IMR-90 (cell line): ENCODE results near the gene RAB31. TPM values are rescaled to one million over a fixed set of nuclear protein-coding genes. Genes with fewer than 3 reads are reported as not detected.
A peak's percentile ranks its signal among the peaks of the same experiment; 100 is the strongest.

ENCODE experiments used
- ATAC-seq: fragments of 200-7000 bp; cut with Tn5 transposase; 2 replicates; pipeline ENCODE4 v1.9.1; 2020; ENCODE audit warnings: low read depth, mild to moderate bottlenecking, moderate library complexity
- BruUV-seq: library from RNA; stranded (reverse); fragments of 400-500 nt; replicated peaks from 2 replicates; lab custom pipeline; 2021; lab: Mats Ljungman, UMichigan
- CTCF ChIA-PET: fragments of 300-600 bp; formaldehyde crosslinking; extraction: SDS; loops from one replicate; lab custom pipeline; 2021; ENCODE audit warnings: antibody characterized with exemption; lab: Yijun Ruan, JAX
- POLR2A ChIA-PET: fragments of 300-600 bp; sonication (Branson Sonifier 250); formaldehyde crosslinking; loops from one replicate; lab custom pipeline; 2022; ENCODE audit warnings: antibody characterized with exemption; ENCODE audit not compliant: unreplicated experiment; lab: Charles Lee
- DNase-seq: peaks from one replicate; pipeline ENCODE4 v3.0.0; 2013
- H2AFZ ChIP-seq: replicated peaks from 2 replicates; pipeline ENCODE3; 2013; ENCODE audit warnings: low read length, mild to moderate bottlenecking; ENCODE audit not compliant: poor library complexity
- H2AK5ac ChIP-seq: 2 replicates; pipeline ENCODE4 v1.6.1; 2013; ENCODE audit warnings: low read depth, low read length, inconsistent platforms
- H2AK9ac ChIP-seq: replicated peaks from 2 replicates; pipeline ENCODE3; 2013; ENCODE audit warnings: mild to moderate bottlenecking, low read depth, low read length, moderate library complexity; ENCODE audit not compliant: poor library complexity
- H2BK120ac ChIP-seq: 2 replicates; pipeline ENCODE4 v1.6.1; 2013; ENCODE audit warnings: low read depth, low read length, inconsistent platforms
- H2BK15ac ChIP-seq: 3 replicates; pipeline ENCODE4 v1.6.1; 2013; ENCODE audit warnings: low read depth, low read length, inconsistent platforms
- H2BK20ac ChIP-seq: 2 replicates; pipeline ENCODE4 v1.6.1; 2013; ENCODE audit warnings: low read depth, mild to moderate bottlenecking, inconsistent platforms, low read length, moderate library complexity
- H2BK5ac ChIP-seq: 2 replicates; pipeline ENCODE4 v1.6.1; 2013; ENCODE audit warnings: mild to moderate bottlenecking, low read depth, low read length, inconsistent platforms; ENCODE audit not compliant: poor library complexity, severe bottlenecking
- H3K14ac ChIP-seq: replicated peaks from 2 replicates; pipeline ENCODE4 v1.6.1; 2013; ENCODE audit warnings: low read depth, low read length, inconsistent platforms
- H3K18ac ChIP-seq: 2 replicates; pipeline ENCODE4 v1.6.1; 2013; ENCODE audit warnings: low read depth, low read length, control low read depth
- H3K23ac ChIP-seq: 2 replicates; pipeline ENCODE4 v1.6.1; 2013; ENCODE audit warnings: low read depth, low read length, inconsistent platforms
- H3K27ac ChIP-seq: 2 replicates; pipeline ENCODE4 v1.5.1; 2013; ENCODE audit warnings: mild to moderate bottlenecking, control low read depth, low read length; ENCODE audit not compliant: insufficient read depth
- H3K27me3 ChIP-seq: 2 replicates; pipeline ENCODE4 v1.6.1; 2013; ENCODE audit warnings: low read length; ENCODE audit not compliant: control insufficient read depth, insufficient read depth
- H3K36me3 ChIP-seq: 2 replicates; pipeline ENCODE4 v1.6.1; 2013; ENCODE audit warnings: low read length, mixed read lengths; ENCODE audit not compliant: control insufficient read depth, insufficient read depth
- H3K4ac ChIP-seq: 2 replicates; pipeline ENCODE4 v1.6.1; 2013; ENCODE audit warnings: low read depth, low read length, inconsistent platforms
- H3K4me1 ChIP-seq: 2 replicates; pipeline ENCODE4 v1.6.1; 2013; ENCODE audit warnings: low read length, mixed read lengths; ENCODE audit not compliant: control insufficient read depth, insufficient read depth
- H3K4me2 ChIP-seq: 2 replicates; pipeline ENCODE4 v1.6.1; 2013; ENCODE audit warnings: low read depth, mild to moderate bottlenecking, control low read depth, low read length, moderate library complexity
- H3K4me3 ChIP-seq: 2 replicates; pipeline ENCODE4 v1.5.1; 2013; ENCODE audit warnings: low read depth, mild to moderate bottlenecking, control low read depth, low read length, moderate library complexity; ENCODE audit not compliant: insufficient read depth
- H3K56ac ChIP-seq: 2 replicates; pipeline ENCODE4 v1.6.1; 2013; ENCODE audit warnings: low read length, inconsistent platforms; ENCODE audit not compliant: insufficient read depth; ENCODE audit errors: extremely low read depth
- H3K79me1 ChIP-seq, 2 experiments: 2 replicates each; pipeline ENCODE4 v1.6.1; 2013; ENCODE audit warnings: low read length in 2 of 2, inconsistent platforms in 1 of 2, low read depth in 1 of 2
- H3K9ac ChIP-seq: 2 replicates; pipeline ENCODE4 v1.6.1; 2013; ENCODE audit warnings: low read depth, low read length, control low read depth
- H3K9me1 ChIP-seq: 2 replicates; pipeline ENCODE4 v1.6.1; 2013; ENCODE audit warnings: low read length, inconsistent platforms; ENCODE audit not compliant: insufficient read depth
- H3K9me3 ChIP-seq: 2 replicates; pipeline ENCODE4 v1.6.1; 2013; ENCODE audit warnings: low read length; ENCODE audit not compliant: control insufficient read depth, insufficient read depth
- H4K20me1 ChIP-seq: 2 replicates; pipeline ENCODE4 v1.6.1; 2013; ENCODE audit warnings: low read length, inconsistent platforms; ENCODE audit not compliant: insufficient read depth
- H4K5ac ChIP-seq: 2 replicates; pipeline ENCODE4 v1.6.1; 2013; ENCODE audit warnings: mild to moderate bottlenecking, low read depth, low read length, control low read depth
- H4K8ac ChIP-seq, 2 experiments: 2 replicates each; pipeline ENCODE4 v1.6.1; 2013; ENCODE audit warnings: low read depth in 2 of 2, low read length in 2 of 2, control low read depth in 1 of 2, inconsistent platforms in 1 of 2
- H4K91ac ChIP-seq: 2 replicates; pipeline ENCODE4 v1.6.1; 2013; ENCODE audit warnings: low read depth, low read length, inconsistent platforms; ENCODE audit not compliant: insufficient read depth
- MAFK ChIP-seq: IDR thresholded peaks from 2 replicates; pipeline ENCODE4 v1.6.1; 2012; ENCODE audit warnings: low read depth, low read length, improper control_type of control experiment
- MAZ ChIP-seq: IDR thresholded peaks from 2 replicates; pipeline ENCODE4 v1.6.1; 2012; ENCODE audit warnings: low read depth, mild to moderate bottlenecking, low read length, improper control_type of control experiment, moderate library complexity, borderline replicate concordance
- MXI1 ChIP-seq: IDR thresholded peaks from 2 replicates; pipeline ENCODE4 v1.6.1; 2012; ENCODE audit warnings: low read depth, mild to moderate bottlenecking, low read length, moderate library complexity, borderline replicate concordance
- POLR2A ChIP-seq: IDR thresholded peaks from 2 replicates; pipeline ENCODE4 v1.6.1; 2012; ENCODE audit warnings: mild to moderate bottlenecking, low read depth, low read length
- RCOR1 ChIP-seq: IDR thresholded peaks from 2 replicates; pipeline ENCODE4 v1.6.1; 2012; ENCODE audit warnings: mild to moderate bottlenecking, low read length, improper control_type of control experiment; ENCODE audit not compliant: insufficient replicate concordance
- RFX5 ChIP-seq: IDR thresholded peaks from 2 replicates; pipeline ENCODE4 v1.8.0; 2012; ENCODE audit warnings: low read depth, mild to moderate bottlenecking, low read length, moderate library complexity
- WGBS, 2 experiments: methylation state at CpG; one replicate each; pipeline versions ENCODE4 v1.1.5 to v1.1.7; 2013; ENCODE audit warnings: missing lambda C conversion rate in 2 of 2; ENCODE audit not compliant: insufficient read length in 1 of 2; ENCODE audit errors: extremely low coverage in 2 of 2; 5-methylcytosine and 5-hydroxymethylcytosine counted together
- dilution Hi-C: fragments of 300-500 bp; cut with HindIII; formaldehyde crosslinking; loops from one replicate; pipeline ENCODE4 v1.14.3; 2018; ENCODE audit warnings: low sequenced_read_pairs; ENCODE audit not compliant: unreplicated experiment
- in situ Hi-C: fragments of 300-500 bp; cut with MboI; formaldehyde crosslinking; loops from 3 replicates; pipeline ENCODE4 v1.14.3; 2019; ENCODE audit warnings: low sequenced_read_pairs, inconsistent platforms, mixed read lengths
- intact Hi-C: fragments of 100-400 bp; cut with micrococcal nuclease; formaldehyde crosslinking; loops from 2 replicates; pipeline ENCODE4 v1.10.0; 2022
- polyA plus RNA-seq, 3 experiments: library from polyadenylated mRNA; depleted of rRNA; stranded (reverse); fragments of >200 nt; gene quantifications; 2 replicates each; pipeline ENCODE4 v1.2.3, GENCODE V29; 2012; ENCODE audit warnings: low replicate concordance in 1 of 3
- total RNA-seq: library from RNA; depleted of rRNA; stranded (reverse); fragments of >200 nt; gene quantifications from 2 replicates; pipeline ENCODE4 v1.2.3, GENCODE V29; 2012
- TF ChIP-seq, protein P1 (sequence below): conservative IDR thresholded peaks from 2 replicates; pipeline ENCODE4 v1.5.1; 2012; ENCODE audit warnings: mild to moderate bottlenecking, low read depth, low read length, improper control_type of control experiment
- TF ChIP-seq, protein P2 (sequence below): fragments of 150-350 bp; IDR thresholded peaks from 2 replicates; pipeline ENCODE4 v1.6.1; 2016; ENCODE audit warnings: low read depth, mild to moderate bottlenecking, low read length, moderate library complexity, borderline replicate concordance

RAB31 gene
- total and polyA plus RNA-seq, 2 of the 4 experiments (the other 2 are of a cell fraction) = 13.8 to 26.9 TPM

DNA sequence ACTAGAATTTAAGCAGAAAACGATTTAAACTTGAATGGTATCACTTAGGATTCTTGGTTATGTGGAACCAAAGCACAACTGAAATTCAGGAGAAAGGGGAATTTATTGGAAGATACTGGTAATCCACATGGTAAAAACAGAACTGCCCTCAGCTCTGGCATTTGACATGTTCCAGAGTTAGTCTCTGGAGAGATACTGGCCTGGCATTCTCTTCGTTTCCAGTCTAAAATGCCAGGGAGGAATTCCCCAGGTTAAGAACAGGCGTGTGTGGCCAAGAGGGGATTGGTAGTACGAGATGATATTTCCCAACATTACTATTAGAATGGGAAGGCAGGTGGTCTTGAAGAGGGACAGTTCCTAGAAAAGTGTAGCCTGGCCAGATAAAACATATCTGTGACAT is 109.2 kb downstream of the RAB31 start:
- in situ Hi-C loops = no loop called here
- no peak overlapping the region for H3K9ac ChIP-seq
- H3K23ac ChIP-seq = no peak overlapping the region
- H2BK5ac ChIP-seq = no peak overlapping the region
- no peak overlapping the region for H3K27ac ChIP-seq
- peaks cover 3% of the 10 kb centered on the region for H3K36me3 ChIP-seq
- no peak for ATAC-seq
- intact Hi-C loops = no loop called here
- no peak overlapping the region for H2AK5ac ChIP-seq
- H2AFZ ChIP-seq = no peak overlapping the region
- H3K4me3 ChIP-seq = no peak overlapping the region
- H3K4me2 ChIP-seq = no peak overlapping the region
- TF ChIP-seq POLR2A = no peak
- TF ChIP-seq MXI1 = no peak
- TF ChIP-seq, protein P1, sequence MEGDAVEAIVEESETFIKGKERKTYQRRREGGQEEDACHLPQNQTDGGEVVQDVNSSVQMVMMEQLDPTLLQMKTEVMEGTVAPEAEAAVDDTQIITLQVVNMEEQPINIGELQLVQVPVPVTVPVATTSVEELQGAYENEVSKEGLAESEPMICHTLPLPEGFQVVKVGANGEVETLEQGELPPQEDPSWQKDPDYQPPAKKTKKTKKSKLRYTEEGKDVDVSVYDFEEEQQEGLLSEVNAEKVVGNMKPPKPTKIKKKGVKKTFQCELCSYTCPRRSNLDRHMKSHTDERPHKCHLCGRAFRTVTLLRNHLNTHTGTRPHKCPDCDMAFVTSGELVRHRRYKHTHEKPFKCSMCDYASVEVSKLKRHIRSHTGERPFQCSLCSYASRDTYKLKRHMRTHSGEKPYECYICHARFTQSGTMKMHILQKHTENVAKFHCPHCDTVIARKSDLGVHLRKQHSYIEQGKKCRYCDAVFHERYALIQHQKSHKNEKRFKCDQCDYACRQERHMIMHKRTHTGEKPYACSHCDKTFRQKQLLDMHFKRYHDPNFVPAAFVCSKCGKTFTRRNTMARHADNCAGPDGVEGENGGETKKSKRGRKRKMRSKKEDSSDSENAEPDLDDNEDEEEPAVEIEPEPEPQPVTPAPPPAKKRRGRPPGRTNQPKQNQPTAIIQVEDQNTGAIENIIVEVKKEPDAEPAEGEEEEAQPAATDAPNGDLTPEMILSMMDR = no peak
- no peak for TF ChIP-seq RCOR1
- TF ChIP-seq RFX5 = no peak
- TF ChIP-seq, protein P2, sequence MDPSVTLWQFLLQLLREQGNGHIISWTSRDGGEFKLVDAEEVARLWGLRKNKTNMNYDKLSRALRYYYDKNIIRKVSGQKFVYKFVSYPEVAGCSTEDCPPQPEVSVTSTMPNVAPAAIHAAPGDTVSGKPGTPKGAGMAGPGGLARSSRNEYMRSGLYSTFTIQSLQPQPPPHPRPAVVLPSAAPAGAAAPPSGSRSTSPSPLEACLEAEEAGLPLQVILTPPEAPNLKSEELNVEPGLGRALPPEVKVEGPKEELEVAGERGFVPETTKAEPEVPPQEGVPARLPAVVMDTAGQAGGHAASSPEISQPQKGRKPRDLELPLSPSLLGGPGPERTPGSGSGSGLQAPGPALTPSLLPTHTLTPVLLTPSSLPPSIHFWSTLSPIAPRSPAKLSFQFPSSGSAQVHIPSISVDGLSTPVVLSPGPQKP = no peak
- no peak for TF ChIP-seq MAZ
- TF ChIP-seq MAFK = no peak
- dilution Hi-C loops = no loop called here
- ChIA-PET POLR2A (no interaction called here), CTCF (no interaction called here)
- no peak overlapping the region for H2AK9ac ChIP-seq
- peak overlapping the region; percentile 23; the same call in 1 of the 3 replicates for H2BK15ac ChIP-seq
- peaks cover 8 to 11% of the 10 kb centered on the region in 2 experiments for H3K79me1 ChIP-seq
- peaks cover 6% of the 10 kb centered on the region for H3K4me1 ChIP-seq
- no peaks in the 10 kb centered on the region for H3K9me3 ChIP-seq
- H3K4ac ChIP-seq = no peak overlapping the region
- H3K14ac ChIP-seq = no peak overlapping the region
- no peak overlapping the region for H4K5ac ChIP-seq
- H4K91ac ChIP-seq = no peak overlapping the region
- 100% methylated on average over 1 of the region's 4 CpGs; no CpG with 5 or more reads in 1 of the 2 experiments for WGBS, 2 experiments
- no peak overlapping the region for H2BK20ac ChIP-seq
- H3K27me3 ChIP-seq = no peaks in the 10 kb centered on the region
- H3K9me1 ChIP-seq = peaks cover 3% of the 10 kb centered on the region
- H3K18ac ChIP-seq = no peak overlapping the region
- no peak overlapping the region for H4K8ac ChIP-seq
- BruUV-seq = no TSS peak
- peaks cover 4% of the 10 kb centered on the region; the same call in 1 of the 2 replicates for H4K20me1 ChIP-seq
- no peak overlapping the region for H3K56ac ChIP-seq
- DNase-seq = no peak
- no peak overlapping the region for H2BK120ac ChIP-seq
